HepG2 (cell line): ENCODE results near the gene LMNA. TPM values are rescaled to one million over a fixed set of nuclear protein-coding genes. Genes with fewer than 3 reads are reported as not detected.
A peak's percentile ranks its signal among the peaks of the same experiment; 100 is the strongest.

Source experiments
- ATAC-seq: fragments of 200-7000 bp; cut with Tn5 transposase; 3 replicates; pipeline ENCODE4 v1.9.1; 2020; ENCODE audit warnings: mild to moderate bottlenecking, moderate library complexity
- BruUV-seq: library from RNA; stranded (reverse); fragments of 400-500 nt; replicated peaks from 2 replicates; lab custom pipeline; 2021; lab: Mats Ljungman, UMichigan
- CTCF ChIA-PET: fragments of 300-600 bp; formaldehyde crosslinking; extraction: SDS; loops from one replicate; lab custom pipeline; 2021; ENCODE audit warnings: low total read pairs, inconsistent platforms, low intra/inter-chr PET ratio; lab: Yijun Ruan, JAX
- POLR2A ChIA-PET: fragments of 350-600 bp; sonication (Branson Sonifier 250); formaldehyde crosslinking; loops from one replicate; lab custom pipeline; 2020; ENCODE audit warnings: antibody characterized with exemption, inconsistent platforms; lab: Yijun Ruan, JAX
- DNase-seq: peaks from one replicate; pipeline ENCODE4 v3.0.0-alpha.2; 2015; ENCODE audit warnings: low spot score
- FAIRE-seq: peaks from 3 replicates; lab custom pipeline; 2011; peaks lifted over from hg19 to GRCh38; lab: Jason Lieb, UNC
- H2AFZ ChIP-seq: one replicate; pipeline ENCODE4 v1.6.1; 2011; ENCODE audit warnings: low read length, inconsistent platforms
- H3K27ac ChIP-seq: fragments of 300-600 bp; 3 replicates; pipeline ENCODE4 v1.8.0; 2011; ENCODE audit warnings: mixed run types, mild to moderate bottlenecking, mixed read lengths, low read length, inconsistent platforms; ENCODE audit not compliant: insufficient read depth; ENCODE audit errors: extremely low read length
- H3K27me3 ChIP-seq, 2 experiments: fragments of 200-600 bp in 1 of 2; 2 replicates in 1 of 2; 3 replicates in 1 of 2; pipeline versions ENCODE4 v1.6.0 to v1.8.0; 2011; ENCODE audit warnings: low read length in 2 of 2, mild to moderate bottlenecking in 2 of 2, moderate library complexity in 2 of 2, inconsistent platforms in 1 of 2; ENCODE audit not compliant: insufficient read depth in 2 of 2, control insufficient read depth in 1 of 2
- H3K36me3 ChIP-seq, 2 experiments: fragments of 200-600 bp in 1 of 2; replicated peaks in 1 of 2; 2 replicates in 1 of 2; 3 replicates in 1 of 2; pipeline versions ENCODE4 v1.5.1 to v1.8.0; 2011; ENCODE audit warnings: low read length in 2 of 2, inconsistent platforms in 1 of 2; ENCODE audit not compliant: insufficient read depth in 2 of 2, control insufficient read depth in 1 of 2
- H3K4me1 ChIP-seq: 2 replicates; pipeline ENCODE4 v1.5.1; 2012; ENCODE audit warnings: low read length, inconsistent platforms; ENCODE audit not compliant: insufficient read depth
- H3K4me2 ChIP-seq: 2 replicates; pipeline ENCODE4 v1.6.0; 2011; ENCODE audit warnings: low read depth, low read length, inconsistent platforms
- H3K4me3 ChIP-seq, 3 experiments: fragments of 200-600 bp in 1 of 3; sonication (generic), shearing (Covaris generic) in 1 of 3; replicated peaks in 1 of 3; 2 replicates each; pipeline ENCODE4 v1.5.1; 2011 to 2016; ENCODE audit warnings: low read length in 3 of 3, inconsistent platforms in 2 of 3, low read depth in 2 of 3, mild to moderate bottlenecking in 2 of 3, control low read depth in 1 of 3, mixed read lengths in 1 of 3; ENCODE audit not compliant: insufficient read depth in 1 of 3
- H3K79me2 ChIP-seq: one replicate; pipeline ENCODE4 v1.6.1; 2011; ENCODE audit warnings: low read length, inconsistent platforms; ENCODE audit not compliant: insufficient read depth
- H3K9ac ChIP-seq: 2 replicates; pipeline ENCODE4 v1.6.0; 2011; ENCODE audit warnings: mild to moderate bottlenecking, low read depth, low read length, inconsistent platforms; ENCODE audit not compliant: insufficient read depth
- H3K9me3 ChIP-seq: 2 replicates; pipeline ENCODE4 v1.5.1; 2012; ENCODE audit warnings: mild to moderate bottlenecking, low read length
- H4K20me1 ChIP-seq: 2 replicates; pipeline ENCODE4 v1.6.0; 2011; ENCODE audit warnings: inconsistent platforms, mild to moderate bottlenecking, low read length, moderate library complexity; ENCODE audit not compliant: insufficient read depth
- BCL6 ChIP-seq: IDR thresholded peaks from 2 replicates; pipeline ENCODE4 v1.6.1; 2016; ENCODE audit warnings: missing genetic modification reagents, missing compliant biosample characterization
- CBX2 ChIP-seq, 2 experiments: fragments of 200-600 bp in 1 of 2; sonication (generic); formaldehyde crosslinking in 1 of 2; IDR thresholded peaks; 2 replicates each; pipeline versions ENCODE4 v1.7.0 to v1.8.1; 2018 to 2022; ENCODE audit warnings: low read depth in 2 of 2, low read length in 1 of 2, mild to moderate bottlenecking in 1 of 2, missing genetic modification reagents in 1 of 2
- FOSL2 ChIP-seq: sonication (generic); formaldehyde crosslinking; IDR thresholded peaks from 2 replicates; pipeline ENCODE4 v1.4.0; 2020; ENCODE audit warnings: missing genetic modification reagents
- FOXJ3 ChIP-seq: sonication (generic); formaldehyde crosslinking; IDR thresholded peaks from 2 replicates; pipeline ENCODE4 v1.4.0; 2020; ENCODE audit warnings: missing genetic modification reagents, mild to moderate bottlenecking, borderline replicate concordance
- GATA4 ChIP-seq: sonication (generic); IDR thresholded peaks from 2 replicates; pipeline ENCODE4 v1.6.1; 2016; ENCODE audit warnings: antibody characterized with exemption, low read depth, borderline replicate concordance
- HOXA9 ChIP-seq: sonication (generic); formaldehyde crosslinking; IDR thresholded peaks from 2 replicates; pipeline ENCODE4 v1.8.1; 2022; ENCODE audit warnings: missing genetic modification reagents, mild to moderate bottlenecking, moderate library complexity, borderline replicate concordance
- KDM2A ChIP-seq: sonication (generic); formaldehyde crosslinking; IDR thresholded peaks from 2 replicates; pipeline ENCODE4 v1.4.0; 2020; ENCODE audit warnings: low read depth, missing genetic modification reagents, borderline replicate concordance
- KDM5B ChIP-seq: sonication (generic); formaldehyde crosslinking; IDR thresholded peaks from 2 replicates; pipeline ENCODE4 v1.4.0; 2020; ENCODE audit warnings: missing genetic modification reagents, mild to moderate bottlenecking, borderline replicate concordance
- SAP130 ChIP-seq: IDR thresholded peaks from 2 replicates; pipeline ENCODE4 v1.6.1; 2016; ENCODE audit warnings: low read depth
- YY1 ChIP-seq: IDR thresholded peaks from 2 replicates; pipeline ENCODE4 v1.6.1; 2011; ENCODE audit warnings: low read length, low read depth, moderate library complexity, mild to moderate bottlenecking; ENCODE audit not compliant: insufficient read depth, insufficient replicate concordance
- ZNF136 ChIP-seq: sonication (generic); formaldehyde crosslinking; IDR thresholded peaks from 2 replicates; pipeline ENCODE4 v1.8.1; 2022; ENCODE audit warnings: low read depth, mild to moderate bottlenecking, moderate library complexity, missing genetic modification reagents
- ZNF724P ChIP-seq: sonication (generic); formaldehyde crosslinking; IDR thresholded peaks from 2 replicates; pipeline ENCODE4 v1.8.0; 2022; ENCODE audit warnings: missing genetic modification reagents, borderline replicate concordance
- WGBS: methylation state at CpG from one replicate; pipeline ENCODE4 v1.1.6; 2017; ENCODE audit warnings: low lambda C conversion rate; 5-methylcytosine and 5-hydroxymethylcytosine counted together
- in situ Hi-C: cut with HindIII; loops from 2 replicates; pipeline ENCODE4 v1.10.0; 2017; ENCODE audit warnings: low pct_unique_long_range_greater_than_20kb; ENCODE audit not compliant: extremely low pct_ligation_motif_present
- intact Hi-C: fragments of 100-400 bp; cut with micrococcal nuclease; formaldehyde crosslinking; loops from one replicate; pipeline ENCODE4 v1.10.0; 2022; ENCODE audit not compliant: unreplicated experiment
- polyA plus RNA-seq, 8 experiments: library from polyadenylated mRNA; depleted of rRNA in 3 of 8; stranded (reverse) in 7 of 8; unstranded in 1 of 8; fragments of >200 nt; fragmentation: Illumina TruSeq in 4 of 8; extraction: Trizol in 4 of 8; gene quantifications; 2 replicates each; pipeline versions ENCODE4 v1.2.1 to v1.2.3, GENCODE V29; 2011 to 2016; ENCODE audit warnings: low read depth in 4 of 8, missing spikeins in 1 of 8, mixed read lengths in 1 of 8; ENCODE audit not compliant: insufficient read depth in 1 of 8
- total RNA-seq, 5 experiments: library from RNA; depleted of rRNA; stranded (reverse); fragments of >200 nt; fragmentation: Illumina TruSeq; extraction: Trizol; gene quantifications; 2 replicates each; pipeline ENCODE4 v1.2.3, GENCODE V29; 2016; ENCODE audit warnings: low read depth in 1 of 5
- TF ChIP-seq, protein P1 (sequence below): sonication (generic); formaldehyde crosslinking; IDR thresholded peaks from 2 replicates; pipeline ENCODE4 v1.4.0; 2020; ENCODE audit warnings: missing genetic modification reagents, borderline replicate concordance
- TF ChIP-seq, protein P2 (sequence below): sonication (generic); formaldehyde crosslinking; IDR thresholded peaks from 2 replicates; pipeline ENCODE4 v1.8.1; 2022; ENCODE audit warnings: mild to moderate bottlenecking, missing genetic modification reagents
- TF ChIP-seq, protein P3 (sequence below): sonication (generic); formaldehyde crosslinking; IDR thresholded peaks from 2 replicates; pipeline ENCODE4 v1.4.0; 2020; ENCODE audit warnings: missing genetic modification reagents
- TF ChIP-seq, protein P4 (sequence below): sonication (generic); formaldehyde crosslinking; IDR thresholded peaks from 2 replicates; pipeline ENCODE4 v1.5.0; 2020; ENCODE audit warnings: missing genetic modification reagents

Gene LMNA
- total and polyA plus RNA-seq, 2 of the 13 experiments (the other 11 are each of a cell fraction or from before 2014, with no cell fraction given): 107 to 225 TPM

DNA sequence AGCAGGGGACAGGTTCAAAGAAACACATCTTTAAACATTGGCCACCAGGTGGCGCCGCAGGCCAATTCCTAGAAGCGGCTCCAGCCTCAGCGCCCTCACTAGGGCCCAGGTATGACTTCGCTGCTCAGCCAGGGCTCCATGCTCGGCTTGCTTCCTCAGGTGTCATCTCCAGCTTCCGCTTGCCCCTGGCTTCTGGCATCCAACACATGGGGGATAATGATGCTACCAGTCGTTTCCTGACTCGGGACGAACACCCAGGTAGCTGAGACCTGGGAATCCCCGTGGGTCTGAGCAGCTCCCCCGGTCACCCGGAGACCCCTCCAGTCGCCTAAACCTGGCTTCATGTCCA is 23.7 kb upstream of the LMNA start:
- Histone ChIP-seq H3K27me3 (no peaks in the 10 kb centered on the region), H3K9me3 (no peaks in the 10 kb centered on the region), H4K20me1 (no peaks in the 10 kb centered on the region), H3K36me3 (peaks cover 2% of the 10 kb centered on the region in 2 experiments; a peak in 1 of 5 replicates), H3K4me3 (no peak overlapping the region), H3K4me2 (no peak overlapping the region), H3K9ac (no peak overlapping the region), H3K79me2 (no peaks in the 10 kb centered on the region), H2AFZ (no peak overlapping the region), H3K4me1 (peaks cover 47% of the 10 kb centered on the region), H3K27ac (no peak overlapping the region)
- in situ Hi-C loops (no loop called here), intact Hi-C loops (loop anchor here (1.0 kb wide), 2 partner anchors 39 to 134 kb away; no protein-coding TSS in a partner anchor)
- no TSS peak for BruUV-seq
- ChIA-PET CTCF (interaction anchor here (0.9 to 3.3 kb wide), 4 partner anchors 32 to 169 kb away, joined by 3 to 52 read pairs (median 4); no protein-coding TSS in a partner anchor), POLR2A (interaction anchor here (0.8 to 11.0 kb wide), 3 partner anchors 38 to 122 kb away, joined by 3 to 113 read pairs (median 4); partner anchors contain the start of gene PMF1)
- WGBS: 63% methylated on average over 6 of the region's 14 CpGs
- FAIRE-seq (peak; percentile 92), DNase-seq (peak; percentile 74), ATAC-seq (peak; percentile 79)
- TF ChIP-seq YY1 (peak; percentile 38), HOXA9 (CRISPR knock-in tag) (no peak), ZNF136 (no peak), FOXJ3 (CRISPR knock-in tag) (no peak), FOSL2 (CRISPR knock-in tag) (peak; percentile 66), SAP130 (CRISPR knock-in tag) (0 out of 2 replicates have a peak, but pooled peaks have one; percentile 25), CBX2 (IDR thresholded peaks at IDR 0.05; ENCODE audit: low read depth, low read length) (no peak), CBX2 (CRISPR knock-in tag; IDR thresholded peaks at IDR 0.05; ENCODE audit: low read depth) (no peak), ZNF724P (CRISPR knock-in tag) (no peak), BCL6 (peak; percentile 32; the same call in 1 of the 2 replicates), KDM5B (CRISPR knock-in tag) (peak; percentile 32; the same call in 1 of the 2 replicates), GATA4 (no peak), KDM2A (CRISPR knock-in tag) (peak; percentile 41; the same call in 1 of the 2 replicates)
- TF ChIP-seq, protein P1, sequence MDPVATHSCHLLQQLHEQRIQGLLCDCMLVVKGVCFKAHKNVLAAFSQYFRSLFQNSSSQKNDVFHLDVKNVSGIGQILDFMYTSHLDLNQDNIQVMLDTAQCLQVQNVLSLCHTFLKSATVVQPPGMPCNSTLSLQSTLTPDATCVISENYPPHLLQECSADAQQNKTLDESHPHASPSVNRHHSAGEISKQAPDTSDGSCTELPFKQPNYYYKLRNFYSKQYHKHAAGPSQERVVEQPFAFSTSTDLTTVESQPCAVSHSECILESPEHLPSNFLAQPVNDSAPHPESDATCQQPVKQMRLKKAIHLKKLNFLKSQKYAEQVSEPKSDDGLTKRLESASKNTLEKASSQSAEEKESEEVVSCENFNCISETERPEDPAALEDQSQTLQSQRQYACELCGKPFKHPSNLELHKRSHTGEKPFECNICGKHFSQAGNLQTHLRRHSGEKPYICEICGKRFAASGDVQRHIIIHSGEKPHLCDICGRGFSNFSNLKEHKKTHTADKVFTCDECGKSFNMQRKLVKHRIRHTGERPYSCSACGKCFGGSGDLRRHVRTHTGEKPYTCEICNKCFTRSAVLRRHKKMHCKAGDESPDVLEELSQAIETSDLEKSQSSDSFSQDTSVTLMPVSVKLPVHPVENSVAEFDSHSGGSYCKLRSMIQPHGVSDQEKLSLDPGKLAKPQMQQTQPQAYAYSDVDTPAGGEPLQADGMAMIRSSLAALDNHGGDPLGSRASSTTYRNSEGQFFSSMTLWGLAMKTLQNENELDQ (CRISPR knock-in tag): no peak
- TF ChIP-seq, protein P2, sequence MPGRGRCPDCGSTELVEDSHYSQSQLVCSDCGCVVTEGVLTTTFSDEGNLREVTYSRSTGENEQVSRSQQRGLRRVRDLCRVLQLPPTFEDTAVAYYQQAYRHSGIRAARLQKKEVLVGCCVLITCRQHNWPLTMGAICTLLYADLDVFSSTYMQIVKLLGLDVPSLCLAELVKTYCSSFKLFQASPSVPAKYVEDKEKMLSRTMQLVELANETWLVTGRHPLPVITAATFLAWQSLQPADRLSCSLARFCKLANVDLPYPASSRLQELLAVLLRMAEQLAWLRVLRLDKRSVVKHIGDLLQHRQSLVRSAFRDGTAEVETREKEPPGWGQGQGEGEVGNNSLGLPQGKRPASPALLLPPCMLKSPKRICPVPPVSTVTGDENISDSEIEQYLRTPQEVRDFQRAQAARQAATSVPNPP: no peak
- TF ChIP-seq, protein P3, sequence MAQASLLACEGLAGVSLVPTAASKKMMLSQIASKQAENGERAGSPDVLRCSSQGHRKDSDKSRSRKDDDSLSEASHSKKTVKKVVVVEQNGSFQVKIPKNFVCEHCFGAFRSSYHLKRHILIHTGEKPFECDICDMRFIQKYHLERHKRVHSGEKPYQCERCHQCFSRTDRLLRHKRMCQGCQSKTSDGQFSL (CRISPR knock-in tag): no peak
- TF ChIP-seq, protein P4, sequence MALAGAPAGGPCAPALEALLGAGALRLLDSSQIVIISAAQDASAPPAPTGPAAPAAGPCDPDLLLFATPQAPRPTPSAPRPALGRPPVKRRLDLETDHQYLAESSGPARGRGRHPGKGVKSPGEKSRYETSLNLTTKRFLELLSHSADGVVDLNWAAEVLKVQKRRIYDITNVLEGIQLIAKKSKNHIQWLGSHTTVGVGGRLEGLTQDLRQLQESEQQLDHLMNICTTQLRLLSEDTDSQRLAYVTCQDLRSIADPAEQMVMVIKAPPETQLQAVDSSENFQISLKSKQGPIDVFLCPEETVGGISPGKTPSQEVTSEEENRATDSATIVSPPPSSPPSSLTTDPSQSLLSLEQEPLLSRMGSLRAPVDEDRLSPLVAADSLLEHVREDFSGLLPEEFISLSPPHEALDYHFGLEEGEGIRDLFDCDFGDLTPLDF (CRISPR knock-in tag): no peak
